Stimulated activated CD8-positive, alpha-beta memory T cell treated with anti-CD3 and anti-CD28 coated beads, Interleukin-12 subunit alpha, Interleukin-12 subunit beta, amount 100 ng/mL, for 24 hours (primary cell): Measurements from ENCODE around the gene RBM6.

Experiments used
- DNase-seq: peaks from one replicate; pipeline ENCODE4 v3.0.0-alpha.2; 2020; ENCODE audit errors: extremely low read depth

The RBM6 gene

GRCh38 chr3:50089609-50089945 lies 149.6 kb downstream of the RBM6 start:
- no peak for DNase-seq

- DNase-seq: no peak
These were observed 151.0 kb downstream of the RBM6 start for GRCh38 chr3:50090984-50091383.

- DNase-seq: no peak
These were observed 155.5 kb downstream of the RBM6 start for GRCh38 chr3:50095352-50095998.

- DNase-seq: no peak
These were observed 160.4 kb downstream of the RBM6 start for GRCh38 chr3:50100386-50100785.

- DNase-seq: no peak
These were observed 161.3 kb downstream of the RBM6 start for GRCh38 chr3:50100956-50101845.

- DNase-seq: no peak
These were observed 162.6 kb downstream of the RBM6 start for GRCh38 chr3:50102558-50102957.

GRCh38 chr3:50111757-50112156 lies 171.8 kb downstream of the RBM6 start:
- DNase-seq: no peak

- DNase-seq: no peak
These were observed 172.5 kb downstream of the RBM6 start for GRCh38 chr3:50112462-50112861.

GRCh38 chr3:50117120-50117519 lies 177.2 kb downstream of the RBM6 start:
- DNase-seq: no peak

GRCh38 chr3:50118237-50118636 lies 178.3 kb downstream of the RBM6 start:
- DNase-seq: no peak

- DNase-seq: no peak
These were observed 179.8 kb downstream of the RBM6 start for GRCh38 chr3:50119786-50120185.

GRCh38 chr3:50120364-50121071 lies 180.6 kb downstream of the RBM6 start:
- no peak for DNase-seq

- DNase-seq: peak; percentile 26
These were observed 181.4 kb downstream of the RBM6 start for GRCh38 chr3:50121072-50122032.

GRCh38 chr3:50122071-50122470 lies 182.1 kb downstream of the RBM6 start:
- no peak for DNase-seq

GRCh38 chr3:50122661-50123391 lies 182.9 kb downstream of the RBM6 start:
- no peak for DNase-seq

- DNase-seq: no peak
These were observed 183.6 kb downstream of the RBM6 start for GRCh38 chr3:50123394-50124051.

GRCh38 chr3:50124052-50124799 lies 184.3 kb downstream of the RBM6 start:
- DNase-seq: no peak

GRCh38 chr3:50124800-50125178 lies 184.8 kb downstream of the RBM6 start:
- no peak for DNase-seq

- DNase-seq: no peak
These were observed 185.8 kb downstream of the RBM6 start for GRCh38 chr3:50125541-50126286.
